8988T (cell line): ENCODE measurements around the gene ZNF417.
A peak's percentile ranks its signal among the peaks of the same experiment; 100 is the strongest.
"Not testable (repeated sequence)": the region's sequence is repeated elsewhere in the genome, so short reads cannot be mapped to it uniquely, and the experiment has no call there.

ENCODE experiments used
- DNase-seq: peaks from one replicate; pipeline ENCODE4 v3.0.0; 2011

The ZNF417 gene

GRCh38 chr19:57916168-57916995 lies at the start of gene ZNF417:
TSS of gene ZNF417 (minus strand) at chr19:57916592. CDS start at chr19:57916411, 181 bp downstream.
- peak; percentile 57 for DNase-seq

GRCh38 chr19:57964761-57965160 lies 48.4 kb upstream of the ZNF417 start:
- no peak for DNase-seq

- DNase-seq = no peak
Observed at GRCh38 chr19:57961785-57962184, 45.4 kb upstream of the ZNF417 start.

- no peak for DNase-seq
Observed at GRCh38 chr19:57954996-57955395, 38.6 kb upstream of the ZNF417 start.

GRCh38 chr19:57949702-57950101 lies 33.3 kb upstream of the ZNF417 start:
- no peak for DNase-seq

- no peak for DNase-seq
Observed at GRCh38 chr19:57949296-57949695, 32.9 kb upstream of the ZNF417 start.

GRCh38 chr19:57947419-57948134 lies 31.2 kb upstream of the ZNF417 start, which contains the start of gene ZNF256:
TSS of gene ZNF256 (minus strand) at chr19:57947706. CDS start at chr19:57947474, 232 bp downstream.
- DNase-seq = peak; percentile 76

GRCh38 chr19:57947088-57947418 lies 30.7 kb upstream of the ZNF417 start:
- no peak for DNase-seq

GRCh38 chr19:57946316-57946715 lies 29.9 kb upstream of the ZNF417 start:
- no peak for DNase-seq

- no peak for DNase-seq
Observed at GRCh38 chr19:57941593-57941992, 25.2 kb upstream of the ZNF417 start.

- no peak for DNase-seq
Observed at GRCh38 chr19:57935731-57936130, 19.3 kb upstream of the ZNF417 start.

GRCh38 chr19:57934820-57935665 lies 18.7 kb upstream of the ZNF417 start, which contains the start of gene ZNF418:
TSS of gene ZNF418 (minus strand) at chr19:57935402. CDS start at chr19:57933822, 1,580 bp downstream.
- no peak for DNase-seq

GRCh38 chr19:57927587-57927986 lies 11.2 kb upstream of the ZNF417 start:
- no peak for DNase-seq

- DNase-seq = no peak
Observed at GRCh38 chr19:57914531-57914930, 1.9 kb downstream of the ZNF417 start.

- no peak for DNase-seq
Observed at GRCh38 chr19:57907394-57907793, 9.0 kb downstream of the ZNF417 start.

- DNase-seq = no peak
Observed at GRCh38 chr19:57905258-57905657, 11.1 kb downstream of the ZNF417 start.

- DNase-seq = no peak
Observed at GRCh38 chr19:57903618-57904184, 12.7 kb downstream of the ZNF417 start.

GRCh38 chr19:57900311-57900710 lies 16.1 kb downstream of the ZNF417 start:
- DNase-seq = no peak

- not testable (repeated sequence) for DNase-seq
Observed at GRCh38 chr19:57890706-57891105, 25.7 kb downstream of the ZNF417 start.

GRCh38 chr19:57888560-57889231 lies 27.7 kb downstream of the ZNF417 start, which contains the start of gene ZNF814:
TSS of gene ZNF814 (minus strand) at chr19:57889037. CDS start at chr19:57888802, 235 bp downstream.
- no peak for DNase-seq

GRCh38 chr19:57888107-57888559 lies 28.3 kb downstream of the ZNF417 start:
- DNase-seq = no peak
